Measurements from ENCODE around the gene CYP2F1.
A peak's percentile ranks its signal among the peaks of the same experiment; 100 is the strongest.
"Not testable (repeated sequence)": the region's sequence is repeated elsewhere in the genome, so short reads cannot be mapped to it uniquely, and the experiment has no call there.

The CYP2F1 gene

GRCh38 chr19:41112728-41113290 lies 1.4 kb upstream of the CYP2F1 start:
- Mint-ChIP-seq H3K4me1 (ENCODE audit: low read depth) (no peaks in the 10 kb centered on the region), H3K36me3 (ENCODE audit: low read depth) (no peaks in the 10 kb centered on the region), H3K4me3 (no peak overlapping the region), H3K9me3 (no peaks in the 10 kb centered on the region), H3K27me3 (no peaks in the 10 kb centered on the region), H3K27ac (no peak overlapping the region)

GRCh38 chr19:41116261-41116660 lies 2.0 kb downstream of the CYP2F1 start:
- Mint-ChIP-seq H3K9me3 (no peaks in the 10 kb centered on the region), H3K27ac (no peak overlapping the region), H3K36me3 (ENCODE audit: low read depth) (no peaks in the 10 kb centered on the region), H3K4me3 (no peak overlapping the region), H3K27me3 (no peaks in the 10 kb centered on the region), H3K4me1 (ENCODE audit: low read depth) (peaks cover 15% of the 10 kb centered on the region)

- H3K4me3 Mint-ChIP-seq, result peak overlapping the region; percentile 51
Measured at GRCh38 chr19:41120929-41121911, 7.0 kb downstream of the CYP2F1 start.

GRCh38 chr19:41122846-41123245 lies 8.6 kb downstream of the CYP2F1 start:
- H3K4me1 Mint-ChIP-seq (ENCODE audit: low read depth), result peaks cover 25% of the 10 kb centered on the region
- H3K27me3 Mint-ChIP-seq; H3K36me3 Mint-ChIP-seq (ENCODE audit: low read depth); H3K9me3 Mint-ChIP-seq; H3K27ac Mint-ChIP-seq; H3K4me3 Mint-ChIP-seq: not testable (repeated sequence)

More at GRCh38 chr19:41120929-41121911, 7.0 kb downstream of the CYP2F1 start:
- peak overlapping the region; percentile 27 for H3K27ac Mint-ChIP-seq
- H3K4me1 Mint-ChIP-seq (ENCODE audit: low read depth), result peaks cover 19% of the 10 kb centered on the region
- H3K36me3 Mint-ChIP-seq (ENCODE audit: low read depth); H3K9me3 Mint-ChIP-seq; H3K27me3 Mint-ChIP-seq: not testable (repeated sequence)

GRCh38 chr19:41123716-41124294 lies 9.6 kb downstream of the CYP2F1 start:
- Mint-ChIP-seq H3K36me3 (ENCODE audit: low read depth) (no peaks in the 10 kb centered on the region), H3K4me3 (no peak overlapping the region), H3K27me3 (no peaks in the 10 kb centered on the region), H3K9me3 (no peaks in the 10 kb centered on the region), H3K4me1 (ENCODE audit: low read depth) (peaks cover 32% of the 10 kb centered on the region), H3K27ac (no peak overlapping the region)

- not testable (repeated sequence) for H3K9me3 Mint-ChIP-seq; H3K4me3 Mint-ChIP-seq; H3K27ac Mint-ChIP-seq; H3K36me3 Mint-ChIP-seq (ENCODE audit: low read depth); H3K27me3 Mint-ChIP-seq
- peaks cover 16% of the 10 kb centered on the region for H3K4me1 Mint-ChIP-seq (ENCODE audit: low read depth)
Measured at GRCh38 chr19:41126765-41127203, 12.6 kb downstream of the CYP2F1 start.

- H3K4me3 Mint-ChIP-seq; H3K27me3 Mint-ChIP-seq; H3K36me3 Mint-ChIP-seq (ENCODE audit: low read depth); H3K9me3 Mint-ChIP-seq; H3K27ac Mint-ChIP-seq: not testable (repeated sequence)
- H3K4me1 Mint-ChIP-seq (ENCODE audit: low read depth), result peaks cover 14% of the 10 kb centered on the region
Measured at GRCh38 chr19:41127362-41127761, 13.1 kb downstream of the CYP2F1 start.

- H3K36me3 Mint-ChIP-seq (ENCODE audit: low read depth); H3K9me3 Mint-ChIP-seq; H3K27ac Mint-ChIP-seq; H3K27me3 Mint-ChIP-seq: not testable (repeated sequence)
- Mint-ChIP-seq H3K4me3 (peak overlapping the region; percentile 63), H3K4me1 (ENCODE audit: low read depth) (peaks cover 13% of the 10 kb centered on the region)
Measured at GRCh38 chr19:41127801-41128300, 13.6 kb downstream of the CYP2F1 start.

- Mint-ChIP-seq H3K4me3 (no peak overlapping the region), H3K9me3 (no peaks in the 10 kb centered on the region), H3K36me3 (ENCODE audit: low read depth) (no peaks in the 10 kb centered on the region), H3K27me3 (no peaks in the 10 kb centered on the region), H3K27ac (no peak overlapping the region), H3K4me1 (ENCODE audit: low read depth) (peaks cover 13% of the 10 kb centered on the region)
Measured at GRCh38 chr19:41128692-41129091, 14.5 kb downstream of the CYP2F1 start.

GRCh38 chr19:41131186-41131585 lies 17.0 kb downstream of the CYP2F1 start:
- Mint-ChIP-seq H3K4me1 (ENCODE audit: low read depth) (peaks cover 18% of the 10 kb centered on the region), H3K27ac (no peak overlapping the region), H3K36me3 (ENCODE audit: low read depth) (no peaks in the 10 kb centered on the region), H3K4me3 (no peak overlapping the region), H3K27me3 (peaks cover 3% of the 10 kb centered on the region), H3K9me3 (no peaks in the 10 kb centered on the region)

GRCh38 chr19:41133260-41133659 lies 19.0 kb downstream of the CYP2F1 start:
- Mint-ChIP-seq H3K27me3 (peaks cover 3% of the 10 kb centered on the region), H3K4me1 (ENCODE audit: low read depth) (peaks cover 14% of the 10 kb centered on the region), H3K4me3 (no peak overlapping the region), H3K9me3 (no peaks in the 10 kb centered on the region), H3K27ac (no peak overlapping the region), H3K36me3 (ENCODE audit: low read depth) (no peaks in the 10 kb centered on the region)

- peak overlapping the region; percentile 37 for H3K4me3 Mint-ChIP-seq
- no peak overlapping the region for H3K27ac Mint-ChIP-seq
- no peaks in the 10 kb centered on the region for H3K9me3 Mint-ChIP-seq
- peaks cover 3% of the 10 kb centered on the region for H3K27me3 Mint-ChIP-seq
- peaks cover 11% of the 10 kb centered on the region for H3K4me1 Mint-ChIP-seq (ENCODE audit: low read depth)
- H3K36me3 Mint-ChIP-seq (ENCODE audit: low read depth), result no peaks in the 10 kb centered on the region
Measured at GRCh38 chr19:41134616-41135015, 20.4 kb downstream of the CYP2F1 start.

GRCh38 chr19:41135390-41136384 lies 21.5 kb downstream of the CYP2F1 start:
- not testable (repeated sequence) for H3K27me3 Mint-ChIP-seq, H3K27ac Mint-ChIP-seq

More at GRCh38 chr19:41135390-41136384, 21.5 kb downstream of the CYP2F1 start:
- not testable (repeated sequence) for H3K9me3 Mint-ChIP-seq; H3K36me3 Mint-ChIP-seq (ENCODE audit: low read depth)
- Mint-ChIP-seq H3K4me1 (ENCODE audit: low read depth) (peaks cover 11% of the 10 kb centered on the region), H3K4me3 (peak overlapping the region; percentile 83)
